Right lung (tissue), 10 donors: ENCODE results near the gene MARK4. TPM values are rescaled to one million over a fixed set of nuclear protein-coding genes. Genes with fewer than 3 reads are reported as not detected.
"Not testable (repeated sequence)": the region's sequence is repeated elsewhere in the genome, so short reads cannot be mapped to it uniquely, and the experiment has no call there.

ENCODE experiments used
- DNase-seq, 2 donors: peaks; one replicate each; pipeline ENCODE4 v3.0.0-alpha.2; 2013
- long read RNA-seq, 8 donors: transcript quantifications; one replicate each; lab custom pipeline, GENCODE V29; 2026
- polyA plus RNA-seq, 5 donors: library from polyadenylated mRNA; unstranded; fragments of 120-200 nt; gene quantifications; one replicate each; pipeline versions ENCODE4 v1.2.1 to v1.2.3, GENCODE V29; 2013; ENCODE audit warnings: inconsistent platforms in 1 of 5, low replicate concordance in 1 of 5; ENCODE audit not compliant: insufficient read length in 5 of 5, insufficient read depth in 1 of 5

The MARK4 gene
- polyA plus RNA-seq = 10 to 100 TPM; 24.9 to 40.4 (median 38.9) TPM
- long read RNA-seq, donor 1, partial matches to known transcripts = 59 of 119 reads
- long read RNA-seq, donor 1, other reads (novel, unspliced or antisense) = 59 of 119 reads
- long read RNA-seq, donor 2, partial matches to known transcripts = 7 of 7 reads
- long read RNA-seq, donor 2, other reads (novel, unspliced or antisense) = 0 of 7 reads
- long read RNA-seq, donor 3, partial matches to known transcripts = 38 of 39 reads
- long read RNA-seq, donor 3, other reads (novel, unspliced or antisense) = 0 of 39 reads
- long read RNA-seq, donor 4, partial matches to known transcripts = 17 of 19 reads
- long read RNA-seq, donor 4, other reads (novel, unspliced or antisense) = 0 of 19 reads
- long read RNA-seq, donor 5, partial matches to known transcripts = 15 of 18 reads
- long read RNA-seq, donor 5, other reads (novel, unspliced or antisense) = 0 of 18 reads
- long read RNA-seq, donor 6, partial matches to known transcripts = 7 of 9 reads
- long read RNA-seq, donor 6, other reads (novel, unspliced or antisense) = 0 of 9 reads
- long read RNA-seq, donor 7, partial matches to known transcripts = 0 of 1 reads
- long read RNA-seq, donor 7, other reads (novel, unspliced or antisense) = 0 of 1 reads
- long read RNA-seq, donor 8, partial matches to known transcripts = 5 of 6 reads
- long read RNA-seq, donor 8, other reads (novel, unspliced or antisense) = 0 of 6 reads

DNA sequence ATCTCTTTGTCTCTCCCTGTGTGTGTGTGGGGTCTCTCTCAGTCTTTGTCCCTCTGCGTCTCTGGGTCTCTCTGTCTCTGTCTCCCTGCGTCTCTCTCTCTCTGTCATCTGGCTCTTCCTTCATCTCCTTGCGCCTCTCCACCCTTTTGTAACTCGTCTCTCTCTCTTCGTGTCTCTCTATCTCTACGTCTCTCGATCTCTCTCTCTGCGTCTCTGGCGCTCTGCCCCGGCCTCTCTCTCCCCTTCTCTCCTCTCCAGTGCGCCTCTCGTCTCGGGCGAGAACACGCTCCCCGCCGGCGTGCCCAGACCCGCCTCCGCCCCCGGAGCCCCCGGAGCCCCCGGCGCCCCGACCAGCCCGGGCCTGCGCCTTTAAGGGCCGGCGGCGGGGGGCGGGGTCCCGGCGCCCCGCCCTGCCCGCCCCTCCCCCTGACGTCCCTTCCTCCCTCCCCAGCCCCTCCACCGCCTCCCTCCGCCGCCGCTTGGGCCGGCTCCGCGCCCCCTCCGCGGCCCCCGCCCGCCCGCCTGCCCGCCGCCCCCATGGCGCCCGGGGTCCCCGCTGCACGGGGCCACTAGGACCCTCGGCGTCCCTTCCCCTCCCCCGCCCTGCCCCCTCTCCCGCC, at the start of gene MARK4:
TSS of gene MARK4 (plus strand) at position 440 of the 620 bp plus-strand sequence. CDS start 318 bp downstream, outside the sequence.
- DNase-seq = peak; percentile 42 to 60

DNA sequence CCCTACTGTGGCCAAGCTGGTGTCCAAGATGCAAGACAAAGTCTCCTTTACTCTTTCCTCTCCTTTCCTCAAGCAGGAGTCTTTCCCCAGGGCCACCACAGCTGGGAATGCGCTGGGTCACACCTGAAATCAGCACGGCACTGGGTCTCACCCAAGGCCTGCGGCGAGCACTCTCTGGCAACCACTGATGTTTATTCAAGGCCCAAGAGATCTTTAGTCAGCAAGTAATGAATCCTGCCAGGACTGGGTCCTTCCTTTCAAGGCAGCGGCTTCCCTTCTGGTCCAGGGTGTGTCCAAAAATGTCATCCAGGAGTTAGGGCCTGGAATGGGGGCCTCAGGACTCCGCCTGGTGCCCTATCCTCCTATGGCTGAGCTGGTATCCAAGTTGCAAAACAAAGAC, 48.4 kb upstream of the MARK4 start:
- DNase-seq = no peak

DNA sequence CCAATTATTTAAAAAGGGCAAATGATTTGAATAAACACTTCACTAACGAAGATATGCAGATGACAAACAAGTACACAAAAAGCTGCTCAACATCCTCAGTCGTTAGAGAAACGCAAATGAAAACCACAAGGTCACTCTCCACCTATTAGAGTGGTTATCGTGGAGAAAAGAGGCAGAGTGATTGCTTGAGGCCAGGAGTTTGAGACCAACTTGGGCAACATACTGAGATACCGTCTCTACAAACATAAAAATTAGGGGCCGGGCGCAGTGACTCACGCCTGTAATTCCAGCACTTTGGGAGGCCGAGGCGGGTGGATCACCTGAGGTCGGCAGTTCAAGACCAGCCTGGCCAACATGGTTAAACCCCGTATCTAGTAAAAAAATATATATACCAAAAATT, 45.3 kb upstream of the MARK4 start:
- DNase-seq = no peak

GRCh38 chr19:45206328-45206727, 44.7 kb upstream of the MARK4 start:
- no peak for DNase-seq

- peak; percentile 23 to 31 for DNase-seq
Observed at GRCh38 chr19:45211751-45212381, 39.2 kb upstream of the MARK4 start.

- DNase-seq = no peak
Observed at GRCh38 chr19:45213031-45213430, 38.0 kb upstream of the MARK4 start.

GRCh38 chr19:45215391-45216191, 35.5 kb upstream of the MARK4 start:
- DNase-seq = peak in 1 of 2 donors; percentile 20

DNA sequence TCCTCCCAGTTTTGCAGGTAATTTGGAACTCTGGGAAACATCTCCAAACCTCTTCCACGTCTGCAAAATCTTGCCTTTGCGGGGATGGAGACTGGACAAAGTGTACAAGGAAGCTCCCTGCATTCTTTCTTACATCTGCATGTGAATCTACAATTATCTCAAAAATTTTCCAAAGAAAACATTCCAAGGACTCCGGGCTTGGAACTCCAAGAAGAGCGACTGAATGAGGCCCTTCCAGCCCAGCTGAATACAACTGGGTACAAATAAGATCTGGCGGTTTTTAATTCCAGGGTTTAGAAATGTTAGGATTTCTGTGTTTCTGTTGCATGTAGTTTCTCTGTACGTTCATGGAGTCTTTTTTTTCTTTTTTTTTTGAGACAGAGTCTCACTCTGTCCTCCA, 34.4 kb upstream of the MARK4 start:
- DNase-seq = no peak

DNA sequence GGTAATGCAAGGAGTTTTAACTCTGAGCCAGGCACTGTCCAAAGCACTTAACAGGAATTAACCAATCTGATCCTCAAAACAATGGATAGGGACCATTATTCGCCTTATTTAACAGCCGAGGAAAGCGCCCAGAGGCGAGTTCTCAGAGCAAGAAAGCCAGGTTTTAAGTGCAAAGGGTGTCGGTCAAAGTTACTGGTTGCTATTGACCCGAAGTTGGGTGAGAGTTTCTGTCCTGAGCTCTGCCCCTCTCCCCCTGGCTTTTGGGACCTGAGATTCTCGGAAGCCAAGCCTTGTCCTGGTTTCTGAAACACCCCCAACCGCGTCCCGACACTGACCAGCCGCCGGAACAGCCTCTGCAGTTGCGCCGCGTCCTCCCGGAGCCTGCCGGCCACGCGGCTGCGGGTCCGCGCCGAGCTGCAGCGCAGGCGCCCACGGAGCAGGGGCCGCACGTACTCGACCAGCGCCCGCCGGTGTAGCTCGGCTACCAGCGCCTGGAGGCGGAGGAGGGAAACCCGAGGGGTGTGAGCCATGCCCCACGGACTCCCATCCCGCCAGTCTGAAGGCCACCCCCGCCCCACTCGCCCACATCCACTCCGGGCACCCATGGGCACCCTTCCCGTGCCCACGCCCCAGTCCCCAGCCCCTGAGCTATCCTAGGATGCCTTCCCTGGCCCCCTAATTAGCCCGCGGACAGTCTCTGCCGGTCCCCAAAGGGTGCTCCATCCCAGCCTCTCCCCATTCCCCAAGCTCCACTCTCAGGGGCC, 33.7 kb upstream of the MARK4 start:
- no peak for DNase-seq

DNA sequence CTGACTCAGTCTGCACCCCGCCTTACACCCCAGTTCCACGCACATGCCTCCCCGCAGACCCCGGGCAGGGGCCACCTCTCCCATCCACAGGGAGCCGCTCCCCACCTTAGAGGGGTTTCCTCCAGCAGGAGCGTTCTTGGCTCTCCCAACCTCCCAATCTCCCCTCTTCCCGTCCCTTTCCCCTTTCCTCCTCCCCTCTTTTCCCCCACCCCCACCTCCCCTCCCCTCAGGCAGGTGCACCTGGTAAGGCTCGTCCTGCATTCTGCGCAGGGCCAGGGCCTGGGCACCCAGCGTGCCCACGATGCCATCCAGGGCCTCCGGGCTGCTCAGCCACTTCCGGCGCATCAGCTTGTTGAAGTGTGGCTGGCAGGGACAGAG, 33.1 kb upstream of the MARK4 start:
- no peak for DNase-seq

GRCh38 chr19:45218426-45218825, 32.6 kb upstream of the MARK4 start:
- DNase-seq = no peak

- no peak for DNase-seq
Observed at GRCh38 chr19:45218911-45219743, 31.9 kb upstream of the MARK4 start.

DNA sequence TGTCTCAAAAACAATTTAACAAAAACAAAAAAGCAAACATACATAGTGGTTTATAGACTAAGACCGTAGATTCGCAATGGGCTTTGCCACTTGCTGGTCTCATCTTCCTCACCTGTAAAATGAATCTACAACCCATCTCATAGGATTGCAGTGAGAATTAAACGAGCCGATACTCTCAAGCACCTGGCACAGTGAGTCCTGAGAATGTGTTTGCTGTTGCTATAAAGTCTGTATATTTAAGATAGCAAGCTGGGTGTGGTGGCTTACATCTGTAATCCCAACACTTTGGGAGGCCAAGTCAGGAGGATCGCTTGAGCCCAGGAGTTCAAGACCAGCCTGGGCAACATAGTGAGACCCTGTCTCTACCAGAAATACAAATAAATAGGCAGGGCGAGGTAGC, 28.3 kb upstream of the MARK4 start:
- no peak for DNase-seq

- no peak for DNase-seq
Observed at GRCh38 chr19:45223879-45224278, 27.2 kb upstream of the MARK4 start.

DNA sequence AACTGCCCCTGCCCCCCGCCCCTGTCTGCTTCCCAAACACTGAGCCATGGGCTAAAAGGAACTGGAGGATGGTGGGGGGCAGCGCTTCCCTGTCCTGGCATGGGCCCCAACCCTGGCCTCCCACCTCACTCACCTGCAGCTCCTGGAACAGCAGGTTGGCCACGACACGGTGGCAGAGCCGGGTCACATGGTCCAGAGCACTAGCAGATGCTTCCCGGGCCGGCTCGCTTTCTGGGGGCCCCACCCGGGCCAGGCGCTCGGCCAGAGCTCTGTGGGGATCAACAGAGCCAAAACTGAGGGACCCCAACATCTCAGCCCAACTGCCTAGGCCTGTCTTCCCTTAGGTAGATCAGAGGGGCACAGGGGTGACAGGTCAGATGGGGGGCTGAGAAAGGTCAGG, 26.4 kb upstream of the MARK4 start:
- no peak for DNase-seq

- DNase-seq = not testable (repeated sequence)
Observed at GRCh38 chr19:45229056-45229455, 22.0 kb upstream of the MARK4 start.

DNA sequence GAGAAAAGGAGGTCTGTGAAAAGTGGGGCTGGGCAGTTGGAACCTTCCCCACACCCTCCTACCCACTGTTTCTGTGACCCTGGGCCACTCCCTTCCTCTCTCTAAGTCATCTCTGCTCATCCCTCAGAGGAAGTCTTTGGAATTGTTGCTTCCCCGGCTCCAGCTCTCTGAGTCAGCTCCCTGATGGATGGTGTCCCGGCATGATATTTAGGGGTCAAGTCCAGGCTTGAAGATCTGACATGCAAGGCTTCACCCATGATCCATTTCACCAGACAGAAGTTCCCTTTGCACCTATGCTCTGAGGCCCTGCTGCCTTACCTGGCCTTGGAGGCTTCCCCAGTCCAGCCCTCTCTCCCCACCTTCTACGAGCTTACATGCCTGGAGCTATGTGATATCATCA, 19.2 kb upstream of the MARK4 start:
- no peak for DNase-seq

DNA sequence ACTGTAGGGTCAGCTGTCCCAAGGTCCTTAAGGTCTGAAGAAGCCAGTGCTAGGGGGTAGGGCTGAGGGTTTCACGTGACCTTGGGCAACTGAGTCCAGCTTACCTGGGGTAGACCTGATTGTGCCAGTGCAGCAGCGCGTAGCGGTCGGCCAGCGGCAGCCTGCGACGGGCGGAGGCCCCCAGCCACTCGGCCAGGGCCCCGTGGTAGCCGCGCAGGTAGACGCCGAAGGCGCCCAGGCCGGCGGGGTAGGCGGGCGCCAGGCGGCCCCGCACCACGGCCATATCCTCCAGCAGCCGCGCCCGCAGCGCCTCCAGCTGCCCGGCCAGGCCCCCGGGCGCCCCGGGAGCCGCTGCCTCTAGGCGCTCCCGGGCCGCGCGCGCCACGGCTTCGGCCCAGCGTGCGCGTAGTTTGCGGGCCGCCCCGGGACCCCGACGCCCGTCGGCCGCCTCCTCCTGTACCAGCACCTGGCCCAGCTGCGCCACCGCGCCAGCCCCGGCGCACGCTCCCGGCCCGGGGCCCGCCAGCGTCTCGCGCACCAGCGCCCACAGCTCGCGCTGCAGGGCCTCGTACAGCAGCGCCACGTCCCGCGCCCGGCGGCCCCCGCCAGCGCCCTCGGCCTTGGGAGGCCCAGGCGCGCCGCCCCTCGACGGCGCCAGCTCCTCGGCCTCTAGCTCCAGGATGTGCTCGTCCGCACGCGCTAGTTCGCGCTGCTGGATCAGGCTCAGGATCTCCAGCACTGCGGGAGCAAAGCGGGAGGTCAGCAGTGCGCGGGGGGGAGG, 16.8 kb upstream of the MARK4 start:
- no peak for DNase-seq

GRCh38 chr19:45235485-45235884, 15.6 kb upstream of the MARK4 start:
- no peak for DNase-seq
